ENCODE data around the gene SSU72. TPM values are rescaled to one million over a fixed set of nuclear protein-coding genes. Genes with fewer than 3 reads are reported as not detected.

SSU72 gene
- total RNA-seq, 1 donor from 2014 or later = 117 TPM

DNA sequence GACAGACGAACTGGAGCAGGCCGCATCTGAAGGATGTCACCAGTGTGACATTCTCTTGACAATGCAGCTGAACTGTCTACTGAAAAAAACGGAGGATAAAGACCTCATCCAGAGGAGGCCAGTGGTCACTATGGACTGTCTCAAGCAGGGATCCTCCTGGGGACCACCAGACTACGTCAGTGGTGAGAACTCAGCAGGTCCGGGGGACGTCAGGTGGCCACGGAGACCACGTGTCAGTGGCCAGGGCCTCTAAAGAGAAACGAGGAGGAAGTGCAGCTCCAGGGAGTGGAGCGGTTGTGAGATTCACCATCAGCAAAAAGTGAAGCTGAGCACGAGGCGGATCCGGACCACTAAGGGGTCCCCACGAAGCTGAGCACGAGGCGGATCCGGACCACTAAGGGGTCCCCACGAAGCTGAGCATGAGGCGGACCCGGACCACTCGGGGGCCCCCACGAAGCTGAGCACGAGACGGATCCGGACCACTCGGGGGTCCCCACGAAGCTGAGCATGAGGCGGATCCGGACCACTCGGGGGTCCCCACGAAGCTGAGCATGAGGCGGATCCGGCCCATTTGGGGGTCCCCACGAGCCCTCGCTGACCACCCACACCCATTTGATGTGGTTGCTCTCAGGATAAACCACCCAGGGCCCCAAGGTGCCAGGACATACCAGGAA is 20.7 kb downstream of the SSU72 start:
- Mint-ChIP-seq H3K36me3 (ENCODE audit: unreplicated experiment) (no peaks in the 10 kb centered on the region), H3K27ac (ENCODE audit: unreplicated experiment) (peak overlapping the region; percentile 31), H3K4me1 (ENCODE audit: unreplicated experiment) (peaks cover 21% of the 10 kb centered on the region), H3K27me3 (ENCODE audit: unreplicated experiment) (no peaks in the 10 kb centered on the region), H3K9me3 (ENCODE audit: unreplicated experiment) (no peaks in the 10 kb centered on the region), H3K4me3 (ENCODE audit: unreplicated experiment) (no peak overlapping the region)
- no peak for DNase-seq (ENCODE audit: extremely low spot score, unreplicated experiment)
- TF ChIP-seq, protein P1, sequence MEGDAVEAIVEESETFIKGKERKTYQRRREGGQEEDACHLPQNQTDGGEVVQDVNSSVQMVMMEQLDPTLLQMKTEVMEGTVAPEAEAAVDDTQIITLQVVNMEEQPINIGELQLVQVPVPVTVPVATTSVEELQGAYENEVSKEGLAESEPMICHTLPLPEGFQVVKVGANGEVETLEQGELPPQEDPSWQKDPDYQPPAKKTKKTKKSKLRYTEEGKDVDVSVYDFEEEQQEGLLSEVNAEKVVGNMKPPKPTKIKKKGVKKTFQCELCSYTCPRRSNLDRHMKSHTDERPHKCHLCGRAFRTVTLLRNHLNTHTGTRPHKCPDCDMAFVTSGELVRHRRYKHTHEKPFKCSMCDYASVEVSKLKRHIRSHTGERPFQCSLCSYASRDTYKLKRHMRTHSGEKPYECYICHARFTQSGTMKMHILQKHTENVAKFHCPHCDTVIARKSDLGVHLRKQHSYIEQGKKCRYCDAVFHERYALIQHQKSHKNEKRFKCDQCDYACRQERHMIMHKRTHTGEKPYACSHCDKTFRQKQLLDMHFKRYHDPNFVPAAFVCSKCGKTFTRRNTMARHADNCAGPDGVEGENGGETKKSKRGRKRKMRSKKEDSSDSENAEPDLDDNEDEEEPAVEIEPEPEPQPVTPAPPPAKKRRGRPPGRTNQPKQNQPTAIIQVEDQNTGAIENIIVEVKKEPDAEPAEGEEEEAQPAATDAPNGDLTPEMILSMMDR (IDR thresholded peaks at IDR 0.05) = no peak

DNA sequence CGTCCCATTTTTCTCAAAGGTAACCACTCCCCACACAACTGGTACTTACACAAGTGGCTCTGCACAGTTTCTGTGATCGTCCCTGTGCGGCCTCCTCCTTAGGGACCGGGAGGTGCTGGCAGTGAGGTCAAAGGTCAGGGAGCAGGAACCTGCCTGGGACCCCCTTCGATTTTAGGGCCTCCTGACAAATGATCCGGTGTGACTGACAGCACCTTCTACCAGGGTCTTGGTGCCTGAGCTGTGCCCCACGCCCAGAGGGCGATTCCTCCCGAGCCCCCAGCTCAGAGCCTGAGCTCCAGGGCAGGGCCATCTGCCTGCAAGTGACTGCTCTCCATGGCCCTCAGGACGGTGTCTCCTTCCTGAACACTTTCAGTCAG is 22.4 kb downstream of the SSU72 start:
- no peaks in the 10 kb centered on the region for H3K27me3 Mint-ChIP-seq (ENCODE audit: unreplicated experiment)
- no peak overlapping the region for H3K27ac Mint-ChIP-seq (ENCODE audit: unreplicated experiment)
- H3K9me3 Mint-ChIP-seq (ENCODE audit: unreplicated experiment) = no peaks in the 10 kb centered on the region
- no peak overlapping the region for H3K4me3 Mint-ChIP-seq (ENCODE audit: unreplicated experiment)
- DNase-seq (ENCODE audit: extremely low spot score, unreplicated experiment) = no peak
- TF ChIP-seq, protein P1 (IDR thresholded peaks at IDR 0.05) = no peak
- H3K4me1 Mint-ChIP-seq (ENCODE audit: unreplicated experiment) = peaks cover 21% of the 10 kb centered on the region
- H3K36me3 Mint-ChIP-seq (ENCODE audit: unreplicated experiment) = no peaks in the 10 kb centered on the region

DNA sequence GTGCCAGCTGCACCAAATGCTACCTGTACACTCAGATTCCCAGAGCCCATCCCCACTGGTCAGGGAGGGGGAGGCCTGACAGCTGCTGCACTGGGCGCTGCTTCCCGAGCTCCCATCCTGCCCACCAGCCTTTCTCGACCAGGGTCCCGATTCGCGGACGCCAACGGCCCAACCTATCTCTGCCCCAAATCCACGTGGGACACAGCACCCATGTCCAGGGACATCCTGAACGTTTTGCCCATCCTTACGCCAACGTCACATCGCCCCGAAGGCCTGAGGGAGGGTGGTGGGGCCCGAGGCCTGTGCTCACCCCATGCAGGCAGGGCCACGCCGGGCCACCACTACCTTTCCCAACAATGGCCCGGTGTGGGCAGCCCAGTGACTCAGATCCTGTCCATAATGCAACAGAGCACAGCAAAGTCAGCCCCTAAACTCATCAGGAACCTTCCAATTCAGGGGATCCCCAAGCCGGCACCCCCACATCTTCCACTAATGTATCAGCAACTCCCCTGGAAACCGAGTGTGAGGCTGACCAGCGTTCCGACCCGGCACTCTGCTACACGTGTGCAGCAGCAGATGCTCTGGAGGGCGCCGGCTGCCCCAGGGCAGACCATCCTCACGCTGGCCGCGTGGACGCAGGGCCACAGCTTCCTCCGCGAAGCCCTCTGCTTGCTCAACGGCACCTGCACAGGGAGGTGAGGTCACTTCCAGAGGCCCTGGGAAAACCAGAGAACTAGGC is 23.0 kb downstream of the SSU72 start:
- DNase-seq (ENCODE audit: extremely low spot score, unreplicated experiment) = no peak
- no peak overlapping the region for H3K4me3 Mint-ChIP-seq (ENCODE audit: unreplicated experiment)
- H3K27me3 Mint-ChIP-seq (ENCODE audit: unreplicated experiment) = no peaks in the 10 kb centered on the region
- H3K36me3 Mint-ChIP-seq (ENCODE audit: unreplicated experiment) = no peaks in the 10 kb centered on the region
- peaks cover 21% of the 10 kb centered on the region for H3K4me1 Mint-ChIP-seq (ENCODE audit: unreplicated experiment)
- H3K9me3 Mint-ChIP-seq (ENCODE audit: unreplicated experiment) = no peaks in the 10 kb centered on the region
- TF ChIP-seq, protein P1 (IDR thresholded peaks at IDR 0.05) = no peak
- H3K27ac Mint-ChIP-seq (ENCODE audit: unreplicated experiment) = peak overlapping the region; percentile 60

DNA sequence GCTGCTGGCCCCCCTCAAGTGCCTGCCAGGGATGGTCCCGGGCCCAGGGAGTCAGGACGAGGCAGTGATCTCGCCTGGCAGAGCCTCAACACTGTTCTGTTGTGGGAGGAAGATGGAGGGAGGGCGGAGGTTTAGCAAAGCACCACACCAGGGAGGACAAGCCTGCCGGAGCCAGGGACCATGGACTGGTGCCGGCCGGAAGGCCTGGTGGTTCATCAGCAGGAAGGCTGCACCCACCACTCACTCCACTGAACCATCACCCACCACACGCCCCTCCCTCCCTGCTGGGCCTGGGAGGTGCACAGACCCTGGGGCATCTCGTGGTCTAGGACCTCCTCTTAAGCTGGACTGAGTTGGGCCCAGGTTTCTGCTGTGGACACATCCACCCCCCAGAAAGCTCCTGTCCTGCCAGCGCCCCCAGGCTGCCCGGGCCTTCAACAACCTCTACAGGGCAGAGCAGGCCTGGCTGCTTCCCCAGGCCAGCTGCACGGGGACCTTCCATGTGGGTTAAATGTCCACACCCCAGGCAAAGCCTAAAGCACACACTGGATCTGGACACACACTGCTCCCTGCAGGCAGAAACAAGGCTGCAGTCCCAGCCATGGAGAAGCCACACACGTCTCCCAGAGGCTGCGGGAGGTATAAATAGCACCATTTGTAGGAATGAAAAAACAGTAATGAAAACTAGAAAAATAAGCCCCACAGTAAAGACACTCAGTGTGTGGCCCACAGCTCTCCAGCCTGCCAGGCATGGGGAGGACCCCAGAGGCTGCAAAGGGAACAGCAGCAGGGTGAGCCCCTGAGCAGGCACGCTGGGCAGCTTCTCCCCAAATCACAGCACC is 23.9 kb downstream of the SSU72 start:
- H3K27ac Mint-ChIP-seq (ENCODE audit: unreplicated experiment) = peak overlapping the region; percentile 60
- DNase-seq (ENCODE audit: extremely low spot score, unreplicated experiment) = no peak
- H3K36me3 Mint-ChIP-seq (ENCODE audit: unreplicated experiment) = no peaks in the 10 kb centered on the region
- H3K4me1 Mint-ChIP-seq (ENCODE audit: unreplicated experiment) = peaks cover 21% of the 10 kb centered on the region
- H3K27me3 Mint-ChIP-seq (ENCODE audit: unreplicated experiment) = no peaks in the 10 kb centered on the region
- H3K9me3 Mint-ChIP-seq (ENCODE audit: unreplicated experiment) = no peaks in the 10 kb centered on the region
- H3K4me3 Mint-ChIP-seq (ENCODE audit: unreplicated experiment) = no peak overlapping the region
- TF ChIP-seq, protein P1 (IDR thresholded peaks at IDR 0.05) = peak; percentile 63

DNA sequence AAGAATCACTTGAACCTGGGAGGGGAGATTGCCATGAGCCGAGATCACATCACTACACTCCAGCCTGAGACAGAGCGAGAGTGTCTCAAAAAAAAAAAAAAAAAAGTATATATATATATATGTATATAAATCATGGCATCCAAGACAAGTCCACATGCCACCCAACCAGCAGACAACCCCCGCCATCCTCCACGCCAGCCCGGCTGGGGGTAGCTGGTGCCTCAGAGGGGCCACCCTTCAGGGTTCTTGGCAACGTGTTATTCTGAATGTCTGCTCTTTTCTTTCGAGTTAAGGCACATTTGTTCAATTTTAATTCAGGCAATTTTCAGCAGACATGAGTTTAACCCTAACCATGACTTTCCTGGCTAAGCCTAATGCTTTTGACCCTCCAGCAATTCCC is 24.6 kb downstream of the SSU72 start:
- Mint-ChIP-seq H3K36me3 (ENCODE audit: unreplicated experiment) (peaks cover 2% of the 10 kb centered on the region), H3K4me3 (ENCODE audit: unreplicated experiment) (no peak overlapping the region), H3K27me3 (ENCODE audit: unreplicated experiment) (no peaks in the 10 kb centered on the region), H3K4me1 (ENCODE audit: unreplicated experiment) (peaks cover 22% of the 10 kb centered on the region), H3K27ac (ENCODE audit: unreplicated experiment) (no peak overlapping the region), H3K9me3 (ENCODE audit: unreplicated experiment) (no peaks in the 10 kb centered on the region)
- no peak for DNase-seq (ENCODE audit: extremely low spot score, unreplicated experiment)
- TF ChIP-seq, protein P1 (IDR thresholded peaks at IDR 0.05) = no peak
